SK-N-SH treated with all-trans-retinoic acid at 6 μM for 48 hours (cell line): ENCODE measurements around the gene ABCC9.

Experiments
- ARNTL ChIP-seq: fragments of 450-650 bp; formaldehyde crosslinking; IDR thresholded peaks from 2 replicates; pipeline ENCODE4 v1.5.0; 2020; ENCODE audit warnings: low read depth, mild to moderate bottlenecking, moderate library complexity, borderline replicate concordance
- CSDC2 ChIP-seq: fragments of 250-450 bp; sonication (Bioruptor Pico); IDR thresholded peaks from 2 replicates; pipeline ENCODE4 v1.5.0; 2020; ENCODE audit warnings: mild to moderate bottlenecking, moderate library complexity
- SNAI2 ChIP-seq: fragments of 250-450 bp; sonication (Bioruptor Pico); IDR thresholded peaks from 2 replicates; pipeline ENCODE4 v1.5.0; 2020; ENCODE audit warnings: mild to moderate bottlenecking, moderate library complexity
- TCF4 ChIP-seq: fragments of 250-450 bp; sonication (Bioruptor Pico); IDR thresholded peaks from 2 replicates; pipeline ENCODE4 v1.8.0; 2021; ENCODE audit warnings: mild to moderate bottlenecking, moderate library complexity, borderline replicate concordance
- ZNF70 ChIP-seq: fragments of 450-650 bp; formaldehyde crosslinking; IDR thresholded peaks from 2 replicates; pipeline ENCODE4 v1.5.0; 2020; ENCODE audit warnings: mild to moderate bottlenecking, moderate library complexity
- TF ChIP-seq, protein P1 (sequence below): fragments of 250-450 bp; sonication (Bioruptor Pico); IDR thresholded peaks from 2 replicates; pipeline ENCODE4 v1.5.1; 2020; ENCODE audit warnings: low read depth, mild to moderate bottlenecking, moderate library complexity

DNA sequence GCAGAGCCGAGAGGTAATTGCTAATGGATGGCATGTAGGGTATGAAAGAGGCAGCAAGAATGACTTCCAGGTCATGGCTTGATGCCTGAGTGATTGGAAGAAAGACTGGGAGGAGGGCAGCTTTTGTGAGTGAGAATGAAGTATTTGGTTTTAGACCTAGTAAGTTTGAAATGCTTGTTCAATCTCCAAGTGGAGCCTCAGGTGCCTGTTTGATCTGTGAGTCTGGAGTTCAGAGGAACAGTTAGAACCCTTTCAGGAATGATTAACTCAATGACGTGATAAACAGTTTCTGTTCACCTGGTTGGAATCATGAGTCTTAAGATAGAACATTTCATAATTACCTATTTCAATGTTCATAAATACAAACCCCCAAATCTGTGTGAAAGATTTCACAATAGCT is 177.2 kb downstream of the ABCC9 start:
- TF ChIP-seq, protein P1, sequence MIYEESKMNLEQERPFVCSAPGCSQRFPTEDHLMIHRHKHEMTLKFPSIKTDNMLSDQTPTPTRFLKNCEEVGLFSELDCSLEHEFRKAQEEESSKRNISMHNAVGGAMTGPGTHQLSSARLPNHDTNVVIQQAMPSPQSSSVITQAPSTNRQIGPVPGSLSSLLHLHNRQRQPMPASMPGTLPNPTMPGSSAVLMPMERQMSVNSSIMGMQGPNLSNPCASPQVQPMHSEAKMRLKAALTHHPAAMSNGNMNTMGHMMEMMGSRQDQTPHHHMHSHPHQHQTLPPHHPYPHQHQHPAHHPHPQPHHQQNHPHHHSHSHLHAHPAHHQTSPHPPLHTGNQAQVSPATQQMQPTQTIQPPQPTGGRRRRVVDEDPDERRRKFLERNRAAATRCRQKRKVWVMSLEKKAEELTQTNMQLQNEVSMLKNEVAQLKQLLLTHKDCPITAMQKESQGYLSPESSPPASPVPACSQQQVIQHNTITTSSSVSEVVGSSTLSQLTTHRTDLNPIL (CRISPR knock-in tag): no peak
- TF ChIP-seq TCF4 (CRISPR knock-in tag): no peak
- no peak for TF ChIP-seq CSDC2
- no peak for TF ChIP-seq SNAI2 (CRISPR knock-in tag)
- TF ChIP-seq ZNF70 (CRISPR knock-in tag): no peak
- TF ChIP-seq ARNTL (CRISPR knock-in tag): no peak
